Activated T-helper 2 cell treated with anti-CD3 and anti-CD28 coated beads, Interferon-gamma antibody, Interleukin-2, Interleukin-4, amounts not matched to agents 10 μg/mL and 5 μg/mL and 100 μg/mL, durations not matched to agents 14 hours and 24 hours and 36 hours (primary cell): ENCODE data around the gene DEXI. TPM values are rescaled to one million over a fixed set of nuclear protein-coding genes. Genes with fewer than 3 reads are reported as not detected.
"Not testable (repeated sequence)": the region's sequence is repeated elsewhere in the genome, so short reads cannot be mapped to it uniquely, and the experiment has no call there.

Experiments used
- DNase-seq: peaks from one replicate; pipeline ENCODE4 v3.0.0; 2021; ENCODE audit warnings: low spot score
- H3K27ac Mint-ChIP-seq: one replicate; pipeline ENCODE4 v1.8.0; 2021; ENCODE audit warnings: mixed read lengths
- H3K27me3 Mint-ChIP-seq: one replicate; pipeline ENCODE4 v1.8.0; 2021; ENCODE audit warnings: low read depth, mixed read lengths
- H3K36me3 Mint-ChIP-seq: one replicate; pipeline ENCODE4 v1.8.0; 2021; ENCODE audit warnings: low read depth, mixed read lengths
- H3K4me1 Mint-ChIP-seq: one replicate; pipeline ENCODE4 v1.8.0; 2021; ENCODE audit warnings: low read depth, mixed read lengths
- H3K4me3 Mint-ChIP-seq: one replicate; pipeline ENCODE4 v1.8.0; 2021; ENCODE audit warnings: low read depth, mild to moderate bottlenecking, moderate library complexity, mixed read lengths
- H3K9me3 Mint-ChIP-seq: one replicate; pipeline ENCODE4 v1.8.0; 2021; ENCODE audit warnings: mixed read lengths
- intact Hi-C: fragments of 100-400 bp; cut with micrococcal nuclease; formaldehyde crosslinking; loops from one replicate; pipeline ENCODE4 v1.15.1; 2023
- total RNA-seq: library from RNA; stranded (reverse); gene quantifications from 2 replicates; pipeline ENCODE4 v1.2.3, GENCODE V29; 2022

DEXI gene
- total RNA-seq, 1 donor from 2014 or later = 38.5 TPM

DNA sequence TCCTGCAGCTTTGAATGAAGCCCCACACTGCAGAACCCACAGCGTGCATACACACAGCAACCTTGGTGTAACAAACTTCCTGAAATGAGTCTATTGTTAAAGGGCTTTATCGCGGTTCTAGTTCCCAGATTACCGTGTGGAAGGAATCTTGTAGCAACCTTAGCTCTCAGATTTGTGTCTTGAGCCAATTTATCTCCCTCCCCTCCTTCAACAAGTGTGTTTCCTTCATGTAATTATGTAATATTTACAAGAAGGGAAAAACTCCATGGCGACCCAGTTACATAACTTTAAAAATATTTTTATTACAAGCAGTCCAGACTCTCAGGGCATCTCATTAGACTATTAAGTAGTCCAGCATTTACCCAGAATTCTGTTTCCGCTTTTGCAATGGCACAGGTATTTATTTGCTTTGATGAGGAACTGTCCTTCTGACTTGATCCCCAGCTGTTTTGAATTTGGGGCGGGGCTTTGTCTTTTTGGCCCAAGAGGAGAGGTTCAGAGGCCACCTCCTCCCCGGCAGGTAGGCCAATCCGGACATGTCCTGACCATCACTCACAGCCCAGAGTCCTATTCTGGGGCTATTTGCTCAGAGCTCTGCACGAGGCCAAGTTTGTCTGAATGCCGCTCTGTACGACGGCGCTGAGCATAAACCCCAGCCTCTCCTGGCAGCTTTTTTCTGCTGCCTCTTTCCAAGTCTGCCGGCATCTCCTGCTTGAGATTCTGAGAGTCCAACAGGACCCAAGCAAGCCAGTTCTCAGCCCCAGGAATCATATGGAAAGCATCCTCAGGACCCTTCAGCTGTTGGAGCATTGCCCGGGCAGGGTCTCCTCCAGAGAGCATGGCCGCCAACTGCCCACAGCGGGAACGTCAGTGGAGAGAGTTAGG is 37.7 kb upstream of the DEXI start:
- no peak for DNase-seq
- intact Hi-C loops = no loop called here
- no peaks in the 10 kb centered on the region for H3K27me3 Mint-ChIP-seq
- peaks cover 68% of the 10 kb centered on the region for H3K4me1 Mint-ChIP-seq
- no peaks in the 10 kb centered on the region for H3K9me3 Mint-ChIP-seq
- H3K27ac Mint-ChIP-seq = peak overlapping the region; percentile 67
- H3K4me3 Mint-ChIP-seq = no peak overlapping the region
- H3K36me3 Mint-ChIP-seq = peaks cover 83% of the 10 kb centered on the region

DNA sequence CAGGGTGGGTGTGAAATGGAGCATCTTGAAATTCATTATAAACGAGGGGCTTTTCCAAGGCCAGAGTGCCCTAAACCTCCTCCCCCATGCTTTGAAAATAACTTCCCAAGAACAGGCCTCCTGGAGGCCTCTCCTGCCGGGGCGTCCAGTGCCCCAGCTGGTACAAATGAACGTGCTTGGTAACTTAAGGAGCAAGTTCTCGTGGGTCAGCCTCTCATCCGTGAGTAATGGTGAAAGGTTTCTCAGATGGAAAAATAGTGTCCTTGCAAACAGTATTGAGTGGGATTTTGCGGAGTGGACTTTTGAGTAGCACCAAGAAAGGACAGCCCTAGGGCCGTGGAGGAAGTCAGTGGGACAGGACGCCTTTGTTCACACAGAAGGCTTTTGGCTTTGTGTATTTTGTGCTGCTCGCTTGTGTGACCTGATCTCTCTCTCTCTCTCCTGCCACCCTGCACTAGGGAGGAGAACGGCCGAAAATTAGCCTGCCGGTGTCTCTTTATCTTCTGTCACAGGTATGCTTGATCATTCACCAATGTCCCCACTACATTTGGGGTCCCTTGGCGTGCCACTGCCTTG is 36.7 kb upstream of the DEXI start:
- intact Hi-C loops = no loop called here
- H3K36me3 Mint-ChIP-seq = peaks cover 82% of the 10 kb centered on the region
- H3K4me3 Mint-ChIP-seq = no peak overlapping the region
- no peak for DNase-seq
- peak overlapping the region; percentile 65 for H3K27ac Mint-ChIP-seq
- no peaks in the 10 kb centered on the region for H3K9me3 Mint-ChIP-seq
- H3K4me1 Mint-ChIP-seq = peaks cover 68% of the 10 kb centered on the region
- no peaks in the 10 kb centered on the region for H3K27me3 Mint-ChIP-seq

DNA sequence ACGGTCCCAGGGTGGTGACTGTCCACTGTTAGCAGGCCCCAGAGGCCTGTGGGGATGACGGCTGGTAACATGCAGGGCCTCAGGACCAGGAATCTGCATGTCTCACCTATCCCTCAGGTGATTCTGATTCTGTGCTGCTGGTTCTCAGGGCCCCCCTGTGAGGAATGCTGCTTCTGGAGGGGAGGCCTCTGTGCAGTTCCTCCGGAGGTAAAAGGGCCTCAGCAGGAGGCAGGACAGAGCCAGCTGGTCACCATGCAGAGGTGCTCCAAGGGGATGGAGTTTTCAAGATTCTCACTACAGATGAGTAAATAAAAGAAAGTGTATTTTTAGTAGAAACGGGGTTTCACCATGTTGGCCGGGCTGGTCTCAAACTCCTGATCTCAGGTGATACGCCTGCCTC is 35.9 kb upstream of the DEXI start:
- peaks cover 79% of the 10 kb centered on the region for H3K36me3 Mint-ChIP-seq
- H3K4me3 Mint-ChIP-seq = no peak overlapping the region
- H3K4me1 Mint-ChIP-seq = peaks cover 66% of the 10 kb centered on the region
- DNase-seq = no peak
- H3K27me3 Mint-ChIP-seq = no peaks in the 10 kb centered on the region
- H3K9me3 Mint-ChIP-seq = no peaks in the 10 kb centered on the region
- peak overlapping the region; percentile 65 for H3K27ac Mint-ChIP-seq
- intact Hi-C loops = no loop called here

DNA sequence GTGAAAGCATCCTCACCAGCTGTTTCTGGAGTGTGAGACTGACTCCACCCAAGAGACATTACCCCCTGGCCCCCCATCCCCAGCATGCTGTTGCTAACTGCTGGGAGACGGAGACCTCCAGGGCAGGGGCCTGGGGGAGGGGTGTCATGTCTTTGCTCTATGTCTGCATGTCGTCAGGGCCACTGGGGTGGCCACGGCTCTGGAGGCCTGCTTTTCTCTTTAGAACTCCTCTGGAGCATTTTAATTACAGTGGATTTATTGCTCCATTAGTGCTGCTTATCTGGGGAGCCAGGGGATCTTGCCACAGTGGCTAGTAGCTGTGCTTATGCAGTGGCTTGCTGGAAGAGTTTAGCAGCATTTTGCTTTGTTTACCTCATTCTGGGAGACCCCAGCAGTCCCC is 34.4 kb upstream of the DEXI start:
- Mint-ChIP-seq H3K4me1 (peaks cover 64% of the 10 kb centered on the region), H3K36me3 (peaks cover 74% of the 10 kb centered on the region), H3K27me3 (no peaks in the 10 kb centered on the region), H3K9me3 (no peaks in the 10 kb centered on the region), H3K4me3 (no peak overlapping the region), H3K27ac (no peak overlapping the region)
- DNase-seq = no peak
- intact Hi-C loops = no loop called here

DNA sequence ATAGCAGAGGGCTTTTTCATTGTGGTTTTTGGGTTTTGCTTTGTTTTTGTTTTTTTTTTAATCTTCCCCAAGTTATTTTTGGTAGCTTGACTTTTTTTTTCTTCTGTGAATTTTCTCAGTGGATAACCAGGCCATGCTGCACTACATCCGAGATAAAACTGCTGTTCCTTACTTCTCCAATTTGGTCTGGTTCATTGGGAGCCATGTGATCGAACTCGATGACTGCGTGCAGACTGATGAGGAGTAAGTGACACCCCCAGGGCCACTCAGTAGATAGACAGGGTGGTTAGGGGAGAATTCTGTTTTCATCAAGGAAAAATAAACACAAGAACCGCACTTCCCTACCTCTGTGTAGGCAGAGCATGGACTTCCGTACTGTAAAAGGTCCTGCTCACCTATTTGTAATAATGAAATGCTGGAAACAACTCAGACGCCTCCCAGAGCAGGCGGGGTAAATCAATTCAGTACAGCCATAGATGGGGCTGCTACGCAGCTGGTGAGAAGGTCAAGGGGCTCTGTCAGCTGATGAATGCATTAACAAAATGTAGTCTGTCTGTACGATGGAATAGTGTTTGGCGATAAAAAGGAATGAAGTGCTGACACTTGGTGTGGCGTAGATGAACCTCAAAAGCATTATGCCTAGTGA is 30.7 kb upstream of the DEXI start:
- Mint-ChIP-seq H3K27ac (peak overlapping the region; percentile 89), H3K36me3 (peaks cover 67% of the 10 kb centered on the region), H3K4me3 (peak overlapping the region; percentile 66), H3K27me3 (no peaks in the 10 kb centered on the region), H3K9me3 (no peaks in the 10 kb centered on the region), H3K4me1 (peaks cover 68% of the 10 kb centered on the region)
- intact Hi-C loops = no loop called here
- DNase-seq = no peak

DNA sequence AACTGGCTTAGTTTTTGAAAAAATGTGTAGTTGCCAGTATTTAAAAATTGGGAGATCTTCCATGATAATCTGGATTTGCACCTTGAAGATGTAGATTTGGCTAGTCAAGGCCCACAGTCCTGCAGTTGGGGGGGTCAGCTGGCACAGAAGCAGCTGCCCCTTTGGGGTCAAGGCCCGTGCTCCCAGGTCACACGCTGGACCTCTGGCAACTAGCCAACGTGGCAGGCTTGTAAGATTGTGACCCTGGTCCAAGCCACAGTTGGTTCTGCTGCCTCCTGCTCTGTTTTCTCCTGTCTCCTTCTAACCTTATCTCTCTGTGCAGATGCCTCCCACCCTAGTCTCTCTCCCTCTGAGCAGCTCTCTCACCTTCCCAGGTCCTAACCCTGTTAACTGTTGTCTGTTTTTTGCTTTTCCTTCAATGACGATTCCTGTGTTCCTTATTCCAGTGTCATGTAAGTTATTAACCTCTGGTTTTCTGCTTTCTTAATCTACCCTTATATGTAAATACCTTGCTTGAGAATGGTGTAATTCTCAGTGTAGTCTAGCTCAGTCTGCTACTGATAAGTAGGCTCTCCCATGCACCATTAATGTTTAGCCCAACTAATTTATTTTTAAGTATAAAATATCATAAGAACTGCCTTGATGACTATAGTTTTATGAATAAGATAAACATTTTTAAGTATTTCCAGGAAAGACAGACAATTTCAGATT is 30.0 kb upstream of the DEXI start:
- peaks cover 62% of the 10 kb centered on the region for H3K36me3 Mint-ChIP-seq
- H3K4me1 Mint-ChIP-seq = peaks cover 61% of the 10 kb centered on the region
- H3K4me3 Mint-ChIP-seq = peak overlapping the region; percentile 31
- no peaks in the 10 kb centered on the region for H3K27me3 Mint-ChIP-seq
- no peaks in the 10 kb centered on the region for H3K9me3 Mint-ChIP-seq
- DNase-seq = no peak
- H3K27ac Mint-ChIP-seq = peak overlapping the region; percentile 89
- intact Hi-C loops = no loop called here

DNA sequence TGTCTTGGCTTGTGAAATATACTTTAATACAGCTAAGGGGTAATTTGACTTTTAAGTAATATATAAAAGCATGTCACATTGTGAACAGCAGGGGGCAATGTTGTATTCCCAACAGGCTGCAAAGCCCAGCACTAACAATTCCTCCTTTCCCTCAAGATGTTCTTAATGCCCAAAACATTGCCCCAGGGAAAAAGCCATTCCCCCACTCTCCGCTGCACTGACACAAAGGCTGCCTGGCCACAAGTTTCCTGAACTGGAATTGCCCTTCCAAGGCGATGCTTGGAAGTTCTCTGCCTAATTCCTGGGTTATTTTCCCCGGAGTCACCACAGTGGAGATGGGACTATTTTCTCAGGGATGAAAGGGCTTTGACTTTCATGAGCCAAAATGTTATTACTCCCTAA is 29.3 kb upstream of the DEXI start:
- Mint-ChIP-seq H3K4me1 (peaks cover 58% of the 10 kb centered on the region), H3K9me3 (no peaks in the 10 kb centered on the region), H3K4me3 (no peak overlapping the region), H3K27ac (peak overlapping the region; percentile 55), H3K27me3 (no peaks in the 10 kb centered on the region), H3K36me3 (peaks cover 62% of the 10 kb centered on the region)
- intact Hi-C loops = no loop called here
- no peak for DNase-seq

DNA sequence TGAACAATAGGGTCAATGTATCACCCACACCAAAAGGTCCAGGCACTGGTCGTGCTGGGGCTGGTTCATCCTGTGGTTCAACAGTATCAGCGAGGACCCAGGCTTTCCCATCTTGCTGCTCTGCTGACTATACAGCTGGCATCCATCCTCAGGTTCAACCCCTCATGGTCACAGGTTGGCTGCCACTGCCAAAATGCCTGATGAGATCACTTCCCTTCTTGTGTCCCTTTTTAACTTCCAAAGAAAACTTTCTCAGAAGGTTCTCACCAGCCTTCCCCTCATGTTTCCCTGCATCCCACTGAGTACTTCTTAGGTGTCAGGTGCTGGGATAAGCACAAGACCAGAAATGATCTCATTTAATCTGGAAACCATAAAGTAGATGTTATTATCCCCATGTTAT is 27.8 kb upstream of the DEXI start:
- no peak overlapping the region for H3K27ac Mint-ChIP-seq
- no peaks in the 10 kb centered on the region for H3K27me3 Mint-ChIP-seq
- H3K9me3 Mint-ChIP-seq = peaks cover 8% of the 10 kb centered on the region
- H3K4me3 Mint-ChIP-seq = no peak overlapping the region
- H3K36me3 Mint-ChIP-seq = peaks cover 65% of the 10 kb centered on the region
- H3K4me1 Mint-ChIP-seq = peaks cover 69% of the 10 kb centered on the region
- no peak for DNase-seq
- intact Hi-C loops = no loop called here

DNA sequence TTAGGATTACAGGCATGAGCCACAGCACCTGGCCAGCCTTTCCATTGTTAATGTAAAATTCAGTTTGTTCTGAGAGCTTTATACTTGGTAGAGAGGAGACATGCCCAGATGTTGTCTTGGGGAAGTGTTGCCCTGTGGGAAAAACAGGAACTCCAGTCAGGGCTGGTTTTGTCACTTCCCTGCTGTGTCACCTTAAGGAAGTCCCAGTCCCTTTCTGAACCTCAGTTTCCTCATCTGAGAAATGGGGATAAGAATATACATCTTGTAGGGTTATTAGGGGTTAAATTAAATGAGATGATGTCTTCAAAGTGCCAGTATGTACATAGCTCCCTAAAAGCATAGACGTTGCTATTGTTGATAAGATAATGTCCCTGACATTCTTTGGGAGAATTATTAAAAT is 27.3 kb upstream of the DEXI start:
- H3K27ac Mint-ChIP-seq = no peak overlapping the region
- intact Hi-C loops = loop anchor here (5.0 to 10.0 kb wide), 2 partner anchors 208 to 765 kb away; no protein-coding TSS in a partner anchor
- peaks cover 61% of the 10 kb centered on the region for H3K36me3 Mint-ChIP-seq

DNA sequence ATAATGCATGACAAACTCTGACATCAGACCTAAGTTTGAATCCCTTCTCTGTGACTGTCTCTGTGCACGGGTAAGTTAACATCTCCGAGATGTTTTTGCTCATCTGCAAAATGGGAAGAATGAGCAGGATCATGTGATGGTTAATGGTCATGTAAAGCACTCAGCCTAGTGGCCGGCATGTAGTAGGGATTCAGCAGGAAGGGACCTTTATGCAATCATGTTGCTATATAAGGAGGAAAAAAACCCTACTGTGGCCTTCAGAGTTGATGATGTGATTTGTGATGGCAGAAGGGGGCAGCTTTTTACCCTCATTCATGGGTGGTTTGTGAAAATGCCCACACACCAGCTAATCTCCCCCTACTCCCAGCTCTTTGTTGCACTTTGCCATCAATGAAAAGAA is 26.2 kb upstream of the DEXI start:
- Mint-ChIP-seq H3K9me3 (peaks cover 8% of the 10 kb centered on the region), H3K4me1 (peaks cover 72% of the 10 kb centered on the region), H3K27ac (peak overlapping the region; percentile 71), H3K4me3 (no peak overlapping the region), H3K27me3 (no peaks in the 10 kb centered on the region), H3K36me3 (peaks cover 63% of the 10 kb centered on the region)
- no peak for DNase-seq
- intact Hi-C loops = loop anchor here (5.0 to 10.0 kb wide), 2 partner anchors 209 to 766 kb away; no protein-coding TSS in a partner anchor

More for the DNA sequence above, 27.3 kb upstream of the DEXI start:
- peaks cover 68% of the 10 kb centered on the region for H3K4me1 Mint-ChIP-seq
- no peak for DNase-seq
- no peak overlapping the region for H3K4me3 Mint-ChIP-seq
- H3K27me3 Mint-ChIP-seq = no peaks in the 10 kb centered on the region
- H3K9me3 Mint-ChIP-seq = peaks cover 8% of the 10 kb centered on the region

DNA sequence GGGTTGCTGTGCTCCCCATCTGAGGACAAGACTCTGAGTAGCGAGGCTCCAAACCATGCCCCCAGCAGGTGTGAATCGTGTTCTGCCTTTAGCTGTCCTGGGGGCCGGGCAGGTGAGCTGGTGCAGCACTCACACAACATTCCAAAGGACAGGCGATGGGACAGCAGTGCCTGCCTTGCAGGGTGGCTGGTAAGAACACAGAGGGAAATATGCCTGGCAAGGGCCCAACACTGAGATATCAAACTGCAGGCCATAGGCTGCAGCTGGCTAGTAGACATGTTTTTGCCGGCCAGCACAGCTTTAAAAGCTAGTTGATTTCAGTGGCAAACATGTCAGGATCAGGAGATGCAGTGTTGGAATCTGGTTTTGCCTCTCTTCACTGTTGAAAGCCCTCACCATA is 25.7 kb upstream of the DEXI start:
- no peaks in the 10 kb centered on the region for H3K27me3 Mint-ChIP-seq
- H3K4me1 Mint-ChIP-seq = peaks cover 70% of the 10 kb centered on the region
- intact Hi-C loops = loop anchor here (5.0 to 10.0 kb wide), 2 partner anchors 209 to 767 kb away; no protein-coding TSS in a partner anchor
- peaks cover 63% of the 10 kb centered on the region for H3K36me3 Mint-ChIP-seq
- no peak for DNase-seq
- peaks cover 8% of the 10 kb centered on the region for H3K9me3 Mint-ChIP-seq
- H3K4me3 Mint-ChIP-seq = no peak overlapping the region
- no peak overlapping the region for H3K27ac Mint-ChIP-seq

DNA sequence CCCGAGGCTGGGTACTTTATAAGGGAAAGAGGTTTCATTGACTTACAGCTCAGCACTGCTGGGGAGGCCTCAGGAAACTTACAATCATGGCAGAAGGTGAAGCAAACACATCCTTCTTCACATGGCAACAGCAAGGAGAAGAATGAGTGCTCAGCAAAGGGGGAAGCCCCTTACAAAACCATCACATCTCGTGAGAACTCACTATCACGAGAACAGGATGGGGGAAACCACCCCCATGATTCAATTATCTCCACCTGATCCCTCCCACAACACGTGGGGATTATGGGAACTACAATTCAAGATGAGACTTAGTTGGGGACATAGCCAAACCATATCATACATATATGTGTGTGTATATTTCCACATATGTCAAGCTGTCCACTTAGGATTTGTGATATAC is 24.3 kb upstream of the DEXI start:
- Mint-ChIP-seq H3K27ac (peak overlapping the region; percentile 92), H3K36me3 (peaks cover 65% of the 10 kb centered on the region), H3K4me1 (peaks cover 68% of the 10 kb centered on the region)
- H3K4me3 Mint-ChIP-seq, H3K9me3 Mint-ChIP-seq, DNase-seq, H3K27me3 Mint-ChIP-seq: not testable (repeated sequence)
- intact Hi-C loops = loop anchor here (5.0 to 10.0 kb wide), 2 partner anchors 211 to 768 kb away; no protein-coding TSS in a partner anchor
